Lung microvascular endothelial cell (primary cell): Measurements from ENCODE around the gene CFAP97D1. TPM values are rescaled to one million over a fixed set of nuclear protein-coding genes. Genes with fewer than 3 reads are reported as not detected.
"Not testable (repeated sequence)": the region's sequence is repeated elsewhere in the genome, so short reads cannot be mapped to it uniquely, and the experiment has no call there.

Experiments used
- DNase-seq, 2 donors: peaks; one replicate each; pipeline versions ENCODE4 v3.0.0 to v3.0.0-alpha.2; 2010; ENCODE audit warnings: low read depth in 2 of 2
- total RNA-seq: library from RNA; depleted of rRNA; stranded (reverse); fragments of >200 nt; gene quantifications from 2 replicates; pipeline ENCODE4 v1.2.1, GENCODE V29; 2014

The CFAP97D1 gene
- total RNA-seq, 1 donor from 2014 or later: not detected

GRCh38 chr17:43792668-43793067 lies 12.4 kb downstream of the CFAP97D1 start:
- not testable (repeated sequence) for DNase-seq

- not testable (repeated sequence) for DNase-seq
Observed at GRCh38 chr17:43798024-43798423, 17.8 kb downstream of the CFAP97D1 start.

GRCh38 chr17:43799047-43799446 lies 18.8 kb downstream of the CFAP97D1 start:
- no peak for DNase-seq

- DNase-seq: no peak
Observed at GRCh38 chr17:43800736-43801135, 20.5 kb downstream of the CFAP97D1 start.

GRCh38 chr17:43801844-43802243 lies 21.6 kb downstream of the CFAP97D1 start:
- DNase-seq: peak in 1 of 2 donors; percentile 26

GRCh38 chr17:43803758-43804157 lies 23.5 kb downstream of the CFAP97D1 start:
- peak in 1 of 2 donors; percentile 54 for DNase-seq

- DNase-seq: no peak
Observed at GRCh38 chr17:43805117-43805516, 24.9 kb downstream of the CFAP97D1 start.

GRCh38 chr17:43808076-43808475 lies 27.8 kb downstream of the CFAP97D1 start:
- no peak for DNase-seq

GRCh38 chr17:43809121-43809520 lies 28.9 kb downstream of the CFAP97D1 start:
- no peak for DNase-seq

- DNase-seq: no peak
Observed at GRCh38 chr17:43810226-43810715, 30.0 kb downstream of the CFAP97D1 start.

- DNase-seq: no peak
Observed at GRCh38 chr17:43810823-43811222, 30.6 kb downstream of the CFAP97D1 start.

GRCh38 chr17:43812396-43813265 lies 32.4 kb downstream of the CFAP97D1 start:
- no peak for DNase-seq

- no peak for DNase-seq
Observed at GRCh38 chr17:43813386-43813785, 33.2 kb downstream of the CFAP97D1 start.

GRCh38 chr17:43814026-43814425 lies 33.8 kb downstream of the CFAP97D1 start:
- no peak for DNase-seq

- peak in 1 of 2 donors; percentile 72 for DNase-seq
Observed at GRCh38 chr17:43814714-43815113, 34.5 kb downstream of the CFAP97D1 start.

- no peak for DNase-seq
Observed at GRCh38 chr17:43816336-43817320, 36.4 kb downstream of the CFAP97D1 start.

GRCh38 chr17:43817826-43818225 lies 37.6 kb downstream of the CFAP97D1 start:
- DNase-seq: no peak

- no peak for DNase-seq
Observed at GRCh38 chr17:43818966-43819365, 38.7 kb downstream of the CFAP97D1 start.

GRCh38 chr17:43820759-43821158 lies 40.5 kb downstream of the CFAP97D1 start:
- no peak for DNase-seq

- DNase-seq: no peak
Observed at GRCh38 chr17:43822570-43823190, 42.4 kb downstream of the CFAP97D1 start.

GRCh38 chr17:43823350-43824084 lies 43.3 kb downstream of the CFAP97D1 start:
- DNase-seq: peak in 1 of 2 donors; percentile 25
